HG03159 (cell line): Measurements from ENCODE around the gene GRB10.

Source experiments
- ATAC-seq: cut with Tn5 transposase; IDR thresholded peaks from one replicate; pipeline ENCODE4 v1.9.1; 2021; ENCODE audit warnings: mild to moderate bottlenecking, moderate library complexity; ENCODE audit not compliant: unreplicated experiment

The GRB10 gene

DNA sequence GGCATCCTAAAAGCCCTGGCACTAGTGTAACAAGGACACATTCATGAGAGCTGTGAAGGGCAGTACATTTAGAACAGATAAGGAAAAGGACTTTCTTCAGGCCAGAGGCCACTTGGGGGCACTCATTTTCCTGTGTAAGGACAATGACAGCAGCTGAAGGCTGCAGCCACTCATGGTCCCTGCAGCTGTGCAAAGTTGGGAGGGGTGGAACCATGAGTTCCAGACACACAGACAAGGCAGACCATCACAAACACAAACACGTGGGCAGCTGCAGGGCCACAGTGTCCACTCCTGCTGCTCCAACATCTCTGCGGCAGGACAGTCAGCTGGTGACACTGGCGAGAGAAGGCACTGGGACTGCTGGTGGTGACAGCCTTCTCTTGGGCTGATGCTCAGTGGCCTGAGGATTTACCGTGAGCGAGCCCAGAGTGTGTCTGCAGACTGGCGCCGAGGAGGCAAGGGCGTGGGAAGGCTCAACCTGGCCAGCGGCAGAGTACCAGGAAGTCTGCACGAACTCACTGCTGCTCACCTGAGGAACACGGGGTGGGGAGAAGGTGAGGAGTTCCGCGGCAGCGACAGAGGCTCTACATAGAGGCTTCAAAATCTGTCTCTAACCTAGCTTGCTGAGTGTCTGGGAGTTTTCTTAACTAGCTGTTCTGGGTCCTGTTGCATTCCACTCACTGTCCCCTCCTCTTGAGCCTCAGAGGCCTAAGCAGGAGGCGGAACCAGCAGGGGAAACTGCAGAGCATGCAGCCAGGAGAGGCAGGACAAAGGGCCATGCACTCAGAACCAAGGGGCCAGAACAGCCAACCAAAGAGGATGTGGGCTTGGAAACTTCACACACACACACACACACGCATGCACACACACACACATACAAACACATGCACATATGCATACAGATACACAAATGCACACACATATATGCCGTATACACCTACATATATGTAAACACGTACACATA is 141.0 kb downstream of the GRB10 start:
- ATAC-seq, result no peak

DNA sequence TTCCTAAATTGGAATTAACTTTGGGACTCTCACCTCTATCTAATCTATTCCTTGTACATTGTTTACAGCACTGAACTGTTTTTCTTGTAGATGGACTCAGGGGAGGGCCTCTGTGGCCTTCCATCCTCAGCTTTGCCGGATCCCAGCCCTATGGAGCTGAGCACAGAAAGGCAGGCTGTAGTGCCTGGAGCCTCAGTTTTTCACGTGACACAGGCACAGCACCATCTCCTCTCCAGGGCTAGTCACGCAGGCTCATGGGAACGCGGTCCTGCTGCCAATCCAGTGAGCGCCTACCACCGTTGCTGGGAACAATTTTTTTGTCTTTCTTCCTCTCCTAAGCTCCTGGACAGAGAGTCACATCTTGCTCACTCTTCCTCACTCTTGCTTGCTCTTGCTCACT is 141.9 kb downstream of the GRB10 start:
- no peak for ATAC-seq

- ATAC-seq, result no peak
Measured at GRCh38 chr7:50640256-50640655, 142.4 kb downstream of the GRB10 start.

DNA sequence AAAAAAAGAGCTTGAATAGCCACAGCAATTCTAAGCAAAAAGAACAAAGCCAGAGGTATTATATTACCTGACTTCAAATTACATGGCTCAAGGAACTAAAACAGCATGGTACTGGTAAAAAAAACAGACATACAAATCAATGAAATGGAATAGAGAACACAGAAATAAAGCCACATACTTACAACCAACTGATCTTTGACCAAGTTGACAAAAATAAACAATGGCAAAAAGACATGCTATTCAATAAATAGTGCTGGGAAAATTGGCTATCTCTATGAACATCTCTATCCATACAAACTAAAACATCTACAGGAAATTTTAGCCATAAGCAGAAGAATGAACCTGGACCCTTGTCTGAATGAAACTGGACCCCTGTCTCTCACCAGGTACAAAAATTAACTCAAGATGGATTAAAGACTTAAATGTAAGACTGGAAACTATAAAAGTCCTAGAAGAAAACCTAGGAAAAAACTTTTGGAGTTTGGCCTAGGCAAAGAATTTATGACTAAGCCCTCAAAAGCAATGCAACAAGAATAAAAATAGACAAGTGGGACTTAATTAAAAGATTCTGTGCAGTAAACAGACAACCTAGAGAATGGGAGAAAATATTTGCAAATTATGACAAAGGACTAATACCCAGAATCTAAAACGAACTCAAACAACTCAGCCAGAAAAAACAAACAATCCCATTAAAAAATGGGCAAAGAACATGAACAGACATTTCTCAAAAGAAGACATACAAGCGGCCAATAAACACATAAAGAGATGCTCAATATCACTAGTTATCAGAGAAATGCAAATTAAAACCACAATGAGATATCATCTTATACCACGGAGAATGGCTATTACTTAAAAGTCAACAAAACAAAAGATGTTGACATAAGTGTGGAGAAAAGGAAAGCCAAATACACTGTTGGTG is 144.7 kb downstream of the GRB10 start:
- ATAC-seq, result no peak

- ATAC-seq, result no peak
Measured at GRCh38 chr7:50634378-50634777, 148.3 kb downstream of the GRB10 start.

- ATAC-seq, result no peak
Measured at GRCh38 chr7:50633414-50633710, 149.3 kb downstream of the GRB10 start.

DNA sequence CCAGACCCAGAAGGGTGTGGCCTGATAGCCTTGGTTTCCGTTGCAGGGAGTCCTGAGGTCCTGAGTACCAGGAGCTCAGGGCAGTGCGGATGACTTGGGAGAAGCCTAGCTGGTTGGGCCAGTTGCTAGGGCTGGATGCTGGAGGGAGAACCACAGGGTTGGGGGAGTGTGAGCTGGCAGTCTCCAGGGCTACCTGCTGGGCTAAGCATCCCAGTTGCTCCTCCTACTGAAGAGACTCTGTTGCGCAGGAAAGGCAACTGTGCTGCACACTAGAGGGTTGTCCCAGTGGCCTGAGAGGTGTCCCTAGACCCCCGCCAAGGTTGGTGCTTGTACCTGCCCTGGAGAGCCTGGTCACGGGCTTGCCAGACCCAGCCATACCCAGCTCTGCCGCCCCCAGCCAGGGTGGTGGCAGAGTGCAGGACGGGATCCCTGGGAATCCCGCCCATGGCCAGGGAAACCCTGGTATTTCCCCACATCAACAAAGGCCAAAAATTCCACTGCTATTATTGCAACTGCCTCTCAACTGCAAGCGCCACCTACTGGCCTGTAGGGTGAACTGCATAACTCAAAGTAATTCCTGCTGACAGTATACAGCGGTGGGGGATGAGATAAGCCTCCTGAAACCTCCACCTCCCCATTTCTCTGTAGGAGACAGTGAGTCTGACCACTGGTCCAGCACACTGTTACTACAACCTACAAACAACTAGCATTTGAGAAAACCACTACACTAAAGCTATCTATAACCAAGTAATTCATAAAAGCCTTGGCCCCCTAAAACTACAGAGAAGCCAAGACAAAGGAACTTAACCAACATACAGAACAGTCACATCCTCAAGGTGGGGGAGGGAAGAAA is 149.9 kb downstream of the GRB10 start:
- ATAC-seq, result peak; percentile 93

DNA sequence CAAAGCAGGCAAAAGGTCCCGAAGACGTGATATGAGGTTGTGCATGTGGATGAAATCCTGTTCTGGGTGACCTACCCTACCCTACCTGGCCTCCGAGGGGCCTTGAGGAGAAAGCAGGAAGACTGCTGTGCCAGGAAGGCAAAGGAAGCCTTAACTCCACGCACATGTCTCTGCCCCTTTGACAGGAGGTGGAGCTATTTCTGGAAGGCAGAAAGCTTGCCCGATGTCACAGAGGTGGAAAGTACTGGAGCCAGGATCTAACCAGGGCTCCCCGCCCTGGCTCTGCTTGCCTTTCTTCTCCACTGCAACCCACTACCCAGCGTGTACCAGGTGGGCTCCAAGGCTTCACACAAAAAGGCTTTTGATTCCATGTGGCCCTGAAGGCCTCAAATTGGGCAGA is 151.1 kb downstream of the GRB10 start:
- ATAC-seq, result no peak

- ATAC-seq, result no peak
Measured at GRCh38 chr7:50631100-50631499, 151.6 kb downstream of the GRB10 start.

GRCh38 chr7:50629238-50629901 is 153.3 kb downstream of the GRB10 start:
- no peak for ATAC-seq

GRCh38 chr7:50628434-50629084 is 154.1 kb downstream of the GRB10 start:
- no peak for ATAC-seq

DNA sequence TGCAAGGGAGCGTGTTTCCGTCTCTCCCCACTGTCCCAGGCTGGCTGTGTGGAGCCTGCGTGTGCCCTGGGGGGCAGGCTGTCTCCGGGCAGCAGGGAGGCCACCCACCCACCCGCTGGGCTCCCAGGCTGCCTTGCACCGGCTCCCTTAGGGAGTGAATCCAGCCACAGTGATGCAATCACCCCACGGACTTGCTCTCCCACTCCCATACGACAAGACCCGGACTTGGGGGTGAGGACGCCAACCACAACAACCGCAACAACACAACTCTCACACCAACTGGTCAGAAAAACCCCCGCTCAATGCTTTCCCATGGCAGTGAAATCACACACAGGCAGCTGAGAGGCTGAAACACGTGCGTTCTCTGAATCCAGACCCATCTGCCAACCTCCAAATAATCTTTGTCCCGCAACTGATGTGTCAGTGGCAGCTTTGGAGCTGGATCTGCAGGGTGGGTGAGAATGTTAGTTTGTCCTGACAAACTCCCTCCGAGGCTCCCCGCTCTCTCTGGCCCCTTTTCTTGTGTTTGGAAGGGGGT is 154.8 kb downstream of the GRB10 start:
- no peak for ATAC-seq

DNA sequence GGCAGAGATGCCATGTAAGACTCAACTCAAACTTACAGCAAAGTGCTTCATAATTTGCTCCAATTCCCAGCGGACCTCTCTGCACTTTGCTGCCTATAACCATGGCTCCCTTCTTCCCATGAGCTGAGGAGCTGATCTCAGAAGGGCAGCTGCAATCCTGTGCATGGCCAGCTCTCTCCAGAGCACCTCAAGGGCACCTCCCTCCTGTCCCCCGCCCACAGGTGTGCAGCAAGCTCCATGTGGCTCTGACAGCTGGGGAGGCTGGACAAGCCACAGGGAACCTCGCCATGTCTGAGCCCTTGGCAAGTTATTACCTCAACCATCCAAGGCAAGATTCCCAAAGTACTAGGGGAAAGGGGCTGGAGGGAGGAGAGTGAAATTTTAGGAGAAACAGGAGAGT is 156.4 kb downstream of the GRB10 start:
- ATAC-seq, result no peak

- no peak for ATAC-seq
Measured at GRCh38 chr7:50625360-50625759, 157.3 kb downstream of the GRB10 start.

- ATAC-seq, result no peak
Measured at GRCh38 chr7:50622821-50623220, 159.9 kb downstream of the GRB10 start.

- ATAC-seq, result no peak
Measured at GRCh38 chr7:50621973-50622490, 160.7 kb downstream of the GRB10 start.

GRCh38 chr7:50621206-50621605 is 161.5 kb downstream of the GRB10 start:
- no peak for ATAC-seq

DNA sequence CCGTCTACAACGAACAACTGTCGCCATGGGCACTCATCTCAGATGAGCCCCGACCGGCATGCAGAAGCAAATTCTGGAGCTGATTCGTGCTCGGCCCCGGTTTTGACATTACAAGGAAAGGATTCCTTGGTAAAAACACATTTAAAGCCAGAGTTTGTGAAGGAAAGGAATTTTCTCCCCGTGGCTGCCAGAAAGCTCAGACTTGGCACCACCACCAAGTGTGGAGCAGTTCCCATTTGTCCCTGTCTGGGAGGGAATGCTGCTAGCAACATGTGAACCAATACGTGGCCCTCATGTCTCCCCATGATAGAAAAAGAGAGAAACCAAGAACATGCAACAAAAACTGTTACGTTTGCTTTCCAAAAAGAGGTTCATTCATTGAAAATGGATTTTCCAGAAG is 162.3 kb downstream of the GRB10 start:
- no peak for ATAC-seq

DNA sequence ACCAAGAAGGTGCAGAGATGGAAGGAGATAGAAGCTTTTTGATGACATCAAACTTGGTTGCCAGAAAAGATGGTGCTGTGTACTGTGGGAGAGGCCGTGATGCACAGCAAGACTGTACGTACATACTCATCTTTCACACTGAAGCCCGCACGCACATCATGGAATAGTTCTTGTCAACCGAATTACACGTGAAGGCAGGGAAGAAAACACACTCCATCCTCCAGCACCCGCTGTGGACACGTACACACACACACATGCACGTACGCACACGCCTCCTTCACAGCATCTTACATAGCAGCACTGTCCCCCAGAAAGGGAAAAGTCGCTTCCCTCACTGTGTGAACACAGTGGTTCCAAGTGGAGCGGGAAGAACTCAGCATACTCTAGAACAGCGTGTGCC is 163.0 kb downstream of the GRB10 start:
- no peak for ATAC-seq
